ENCODE data around the gene ASTN2. TPM values are rescaled to one million over a fixed set of nuclear protein-coding genes. Genes with fewer than 3 reads are reported as not detected.

Gene ASTN2
- polyA plus RNA-seq, 1 experiment = 6.6 TPM

- CTCF ChIA-PET = no interaction called here
- no peak for DNase-seq (ENCODE audit: low read depth, low spot score)
- POLR2A ChIA-PET = no interaction called here
- Histone ChIP-seq H3K4me3 (ENCODE audit: low read depth, low read length) (no peak overlapping the region), H3K9me3 (ENCODE audit: control insufficient read depth, insufficient read depth, low read length) (no peaks in the 10 kb centered on the region), H3K27me3 (ENCODE audit: control insufficient read depth, insufficient read depth, low read length) (no peaks in the 10 kb centered on the region), H3K27ac (ENCODE audit: low read depth, low read length) (no peak overlapping the region)
- no peak for TF ChIP-seq CTCF (IDR thresholded peaks at IDR 0.05; ENCODE audit: low read depth, low read length)
These were observed 278.4 kb downstream of the ASTN2 start for GRCh38 chr9:117136461-117136860.

- TF ChIP-seq CTCF (IDR thresholded peaks at IDR 0.05; ENCODE audit: low read depth, low read length) = no peak
- Histone ChIP-seq H3K4me3 (ENCODE audit: low read depth, low read length) (no peak overlapping the region), H3K27me3 (ENCODE audit: control insufficient read depth, insufficient read depth, low read length) (no peaks in the 10 kb centered on the region), H3K27ac (ENCODE audit: low read depth, low read length) (no peak overlapping the region), H3K9me3 (ENCODE audit: control insufficient read depth, insufficient read depth, low read length) (no peaks in the 10 kb centered on the region)
- ChIA-PET CTCF (no interaction called here), POLR2A (no interaction called here)
- DNase-seq (ENCODE audit: low read depth, low spot score) = no peak
These were observed 279.3 kb downstream of the ASTN2 start for GRCh38 chr9:117135501-117136098.

- ChIA-PET CTCF (interaction anchor here (0.6 kb wide), 1 partner anchor 10 kb away, joined by 3 read pairs; no protein-coding TSS in a partner anchor), POLR2A (no interaction called here)
- H3K27me3 ChIP-seq (ENCODE audit: control insufficient read depth, insufficient read depth, low read length) = no peaks in the 10 kb centered on the region
- H3K4me3 ChIP-seq (ENCODE audit: low read depth, low read length) = no peak overlapping the region
- H3K9me3 ChIP-seq (ENCODE audit: control insufficient read depth, insufficient read depth, low read length) = no peaks in the 10 kb centered on the region
- DNase-seq (ENCODE audit: low read depth, low spot score) = no peak
- H3K27ac ChIP-seq (ENCODE audit: low read depth, low read length) = no peak overlapping the region
- no peak for TF ChIP-seq CTCF (IDR thresholded peaks at IDR 0.05; ENCODE audit: low read depth, low read length)
These were observed 279.9 kb downstream of the ASTN2 start for GRCh38 chr9:117134826-117135500.

- Histone ChIP-seq H3K27me3 (ENCODE audit: control insufficient read depth, insufficient read depth, low read length) (no peaks in the 10 kb centered on the region), H3K27ac (ENCODE audit: low read depth, low read length) (no peak overlapping the region), H3K4me3 (ENCODE audit: low read depth, low read length) (no peak overlapping the region), H3K9me3 (ENCODE audit: control insufficient read depth, insufficient read depth, low read length) (no peaks in the 10 kb centered on the region; the same call in 1 of the 2 replicates)
- ChIA-PET CTCF (interaction anchor here (0.8 kb wide), 1 partner anchor 33 kb away, joined by 3 read pairs; no protein-coding TSS in a partner anchor), POLR2A (no interaction called here)
- TF ChIP-seq CTCF (IDR thresholded peaks at IDR 0.05; ENCODE audit: low read depth, low read length) = no peak
- no peak for DNase-seq (ENCODE audit: low read depth, low spot score)
These were observed 288.0 kb downstream of the ASTN2 start for GRCh38 chr9:117126871-117127270.

GRCh38 chr9:117125531-117125930 is 289.3 kb downstream of the ASTN2 start:
- no peak for TF ChIP-seq CTCF (IDR thresholded peaks at IDR 0.05; ENCODE audit: low read depth, low read length)
- no peaks in the 10 kb centered on the region; the same call in 1 of the 2 replicates for H3K9me3 ChIP-seq (ENCODE audit: control insufficient read depth, insufficient read depth, low read length)
- POLR2A ChIA-PET = no interaction called here
- no peak overlapping the region for H3K4me3 ChIP-seq (ENCODE audit: low read depth, low read length)
- DNase-seq (ENCODE audit: low read depth, low spot score) = no peak
- CTCF ChIA-PET = interaction anchor here (1.1 kb wide), 1 partner anchor 388 kb away, joined by 3 read pairs; no protein-coding TSS in a partner anchor
- no peaks in the 10 kb centered on the region for H3K27me3 ChIP-seq (ENCODE audit: control insufficient read depth, insufficient read depth, low read length)
- no peak overlapping the region for H3K27ac ChIP-seq (ENCODE audit: low read depth, low read length)

Data from AG04450 (cell line).